ENCODE results near the gene PLPP4. TPM values are rescaled to one million over a fixed set of nuclear protein-coding genes. Genes with fewer than 3 reads are reported as not detected.

Gene PLPP4
- total RNA-seq, 1 experiment from 2014 or later: not detected

- Histone ChIP-seq H3K9me3 (ENCODE audit: control insufficient read depth, low read depth, low read length) (no peaks in the 10 kb centered on the region), H3K79me2 (ENCODE audit: insufficient read depth, low read length) (no peaks in the 10 kb centered on the region), H3K23me2 (ENCODE audit: insufficient read length, low read depth, low read length, poor library complexity, severe bottlenecking) (no peaks in the 10 kb centered on the region), H3K18ac (ENCODE audit: insufficient read length, low read depth, low read length) (no peak overlapping the region), H2BK5ac (ENCODE audit: insufficient read length, low read length) (no peak overlapping the region), H4K5ac (ENCODE audit: insufficient read length, low read depth, low read length) (no peak overlapping the region), H3K79me1 (ENCODE audit: insufficient read depth, low read depth, low read length, poor library complexity, severe bottlenecking) (no peaks in the 10 kb centered on the region), H3K9ac (ENCODE audit: extremely low read depth, insufficient read length, low read length) (no peak overlapping the region), H3K14ac (ENCODE audit: insufficient read depth, low read length) (no peak overlapping the region), H3K4me1 (ENCODE audit: insufficient read depth, low read length) (no peaks in the 10 kb centered on the region), H4K91ac (ENCODE audit: insufficient read length, low read depth, low read length) (no peak overlapping the region), H2AK5ac (ENCODE audit: insufficient read length, low read length) (no peak overlapping the region), H2BK20ac (ENCODE audit: low read depth, low read length, poor library complexity, severe bottlenecking) (no peak overlapping the region), H4K20me1 (ENCODE audit: control insufficient read depth, insufficient read depth, insufficient read length) (no peaks in the 10 kb centered on the region), H3K27me3 (ENCODE audit: insufficient read depth, low read length) (no peaks in the 10 kb centered on the region), H3K27ac (ENCODE audit: insufficient read length, low read depth, low read length) (no peak overlapping the region), H3K56ac (ENCODE audit: insufficient read length, low read depth, low read length) (no peak overlapping the region), H2BK120ac (ENCODE audit: low read depth, low read length, poor library complexity, severe bottlenecking) (no peak overlapping the region), H2AFZ (ENCODE audit: low read length) (no peak overlapping the region), H3K4ac (ENCODE audit: low read depth, low read length) (no peak overlapping the region), H2BK15ac (ENCODE audit: low read depth, low read length) (no peak overlapping the region), H3T11ph (ENCODE audit: low read length) (no peak overlapping the region), H3K23ac (ENCODE audit: insufficient read length, low read depth, low read length) (no peak overlapping the region), H4K8ac (replicated peaks; ENCODE audit: insufficient read length, low read depth, low read length) (no peak overlapping the region), H2BK12ac (ENCODE audit: insufficient read length, low read depth, low read length) (no peak overlapping the region), H3K4me2 (ENCODE audit: insufficient read depth, insufficient read length, low read length) (no peak overlapping the region)
- WGBS (ENCODE audit: extremely low coverage, insufficient read length, low lambda C conversion rate): no CpG with 5 or more reads among the region's 7 CpGs
- Mint-ChIP-seq H3K4me3 (no peak overlapping the region), H3K27ac (no peak overlapping the region), H3K36me3 (ENCODE audit: insufficient read depth in 1 of 3, low read depth in 3 of 3) (no peaks in the 10 kb centered on the region), H3K4me1 (peaks cover 7 to 9% of the 10 kb centered on the region in 2 experiments), H3K9me3 (no peaks in the 10 kb centered on the region), H3K27me3 (ENCODE audit: low read depth) (peaks cover 9% of the 10 kb centered on the region)
- no peak for DNase-seq
- TF ChIP-seq, protein P1, sequence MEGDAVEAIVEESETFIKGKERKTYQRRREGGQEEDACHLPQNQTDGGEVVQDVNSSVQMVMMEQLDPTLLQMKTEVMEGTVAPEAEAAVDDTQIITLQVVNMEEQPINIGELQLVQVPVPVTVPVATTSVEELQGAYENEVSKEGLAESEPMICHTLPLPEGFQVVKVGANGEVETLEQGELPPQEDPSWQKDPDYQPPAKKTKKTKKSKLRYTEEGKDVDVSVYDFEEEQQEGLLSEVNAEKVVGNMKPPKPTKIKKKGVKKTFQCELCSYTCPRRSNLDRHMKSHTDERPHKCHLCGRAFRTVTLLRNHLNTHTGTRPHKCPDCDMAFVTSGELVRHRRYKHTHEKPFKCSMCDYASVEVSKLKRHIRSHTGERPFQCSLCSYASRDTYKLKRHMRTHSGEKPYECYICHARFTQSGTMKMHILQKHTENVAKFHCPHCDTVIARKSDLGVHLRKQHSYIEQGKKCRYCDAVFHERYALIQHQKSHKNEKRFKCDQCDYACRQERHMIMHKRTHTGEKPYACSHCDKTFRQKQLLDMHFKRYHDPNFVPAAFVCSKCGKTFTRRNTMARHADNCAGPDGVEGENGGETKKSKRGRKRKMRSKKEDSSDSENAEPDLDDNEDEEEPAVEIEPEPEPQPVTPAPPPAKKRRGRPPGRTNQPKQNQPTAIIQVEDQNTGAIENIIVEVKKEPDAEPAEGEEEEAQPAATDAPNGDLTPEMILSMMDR (conservative IDR thresholded peaks at IDR 0.05): no peak
These were observed 85.6 kb downstream of the PLPP4 start for GRCh38 chr10:120542591-120542990.

Measured in H9 (cell line).